WERI-Rb-1 (cell line): ENCODE results near the gene CEMIP.
A peak's percentile ranks its signal among the peaks of the same experiment; 100 is the strongest.

Experiments
- DNase-seq: peaks from one replicate; pipeline ENCODE4 v3.0.0-alpha.2; 2020
- H3K27ac ChIP-seq: fragments of 250-450 bp; sonication (Bioruptor Pico); 2 replicates; pipeline ENCODE4 v1.5.1; 2020; ENCODE audit warnings: mild to moderate bottlenecking, moderate library complexity
- H3K27me3 ChIP-seq: fragments of 250-450 bp; sonication (Bioruptor Pico); 2 replicates; pipeline ENCODE4 v1.5.1; 2021; ENCODE audit warnings: mild to moderate bottlenecking, low read depth, moderate library complexity; ENCODE audit not compliant: insufficient read depth, severe bottlenecking
- H3K36me3 ChIP-seq: fragments of 250-450 bp; sonication (Bioruptor Pico); 2 replicates; pipeline ENCODE4 v1.5.1; 2020; ENCODE audit warnings: mild to moderate bottlenecking, moderate library complexity
- H3K4me3 ChIP-seq: 2 replicates; pipeline ENCODE4 v1.5.1; 2011; ENCODE audit warnings: low read depth, mild to moderate bottlenecking, control low read depth, low read length
- H3K9me3 ChIP-seq: fragments of 250-450 bp; sonication (Bioruptor Pico); 2 replicates; pipeline ENCODE4 v1.5.1; 2021; ENCODE audit warnings: mild to moderate bottlenecking, moderate library complexity; ENCODE audit not compliant: severe bottlenecking
- TF ChIP-seq, protein P1 (sequence below): IDR thresholded peaks from 2 replicates; pipeline ENCODE4 v1.5.1; 2011; ENCODE audit warnings: low read depth, mild to moderate bottlenecking, control low read depth, inconsistent platforms, low read length

CEMIP gene

GRCh38 chr15:80798911-80799310 is 19.7 kb downstream of the CEMIP start:
- Histone ChIP-seq H3K36me3 (no peaks in the 10 kb centered on the region), H3K27me3 (no peaks in the 10 kb centered on the region), H3K27ac (no peak overlapping the region), H3K9me3 (no peaks in the 10 kb centered on the region), H3K4me3 (no peak overlapping the region)
- TF ChIP-seq, protein P1, sequence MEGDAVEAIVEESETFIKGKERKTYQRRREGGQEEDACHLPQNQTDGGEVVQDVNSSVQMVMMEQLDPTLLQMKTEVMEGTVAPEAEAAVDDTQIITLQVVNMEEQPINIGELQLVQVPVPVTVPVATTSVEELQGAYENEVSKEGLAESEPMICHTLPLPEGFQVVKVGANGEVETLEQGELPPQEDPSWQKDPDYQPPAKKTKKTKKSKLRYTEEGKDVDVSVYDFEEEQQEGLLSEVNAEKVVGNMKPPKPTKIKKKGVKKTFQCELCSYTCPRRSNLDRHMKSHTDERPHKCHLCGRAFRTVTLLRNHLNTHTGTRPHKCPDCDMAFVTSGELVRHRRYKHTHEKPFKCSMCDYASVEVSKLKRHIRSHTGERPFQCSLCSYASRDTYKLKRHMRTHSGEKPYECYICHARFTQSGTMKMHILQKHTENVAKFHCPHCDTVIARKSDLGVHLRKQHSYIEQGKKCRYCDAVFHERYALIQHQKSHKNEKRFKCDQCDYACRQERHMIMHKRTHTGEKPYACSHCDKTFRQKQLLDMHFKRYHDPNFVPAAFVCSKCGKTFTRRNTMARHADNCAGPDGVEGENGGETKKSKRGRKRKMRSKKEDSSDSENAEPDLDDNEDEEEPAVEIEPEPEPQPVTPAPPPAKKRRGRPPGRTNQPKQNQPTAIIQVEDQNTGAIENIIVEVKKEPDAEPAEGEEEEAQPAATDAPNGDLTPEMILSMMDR: no peak
- peak; percentile 27 for DNase-seq

- DNase-seq: no peak
- H3K4me3 ChIP-seq: no peak overlapping the region
- TF ChIP-seq, protein P1: no peak
- no peaks in the 10 kb centered on the region for H3K36me3 ChIP-seq
- no peaks in the 10 kb centered on the region for H3K9me3 ChIP-seq
- H3K27me3 ChIP-seq: no peaks in the 10 kb centered on the region
- no peak overlapping the region for H3K27ac ChIP-seq
These were observed 20.9 kb downstream of the CEMIP start for GRCh38 chr15:80800067-80800466.

- Histone ChIP-seq H3K27me3 (no peaks in the 10 kb centered on the region), H3K4me3 (no peak overlapping the region), H3K27ac (no peak overlapping the region), H3K9me3 (no peaks in the 10 kb centered on the region), H3K36me3 (no peaks in the 10 kb centered on the region)
- DNase-seq: no peak
- TF ChIP-seq, protein P1: no peak
These were observed 22.9 kb downstream of the CEMIP start for GRCh38 chr15:80801891-80802680.

- no peak for DNase-seq
- Histone ChIP-seq H3K4me3 (no peak overlapping the region), H3K36me3 (no peaks in the 10 kb centered on the region), H3K27me3 (no peaks in the 10 kb centered on the region), H3K9me3 (no peaks in the 10 kb centered on the region), H3K27ac (no peak overlapping the region)
- TF ChIP-seq, protein P1: no peak
These were observed 24.7 kb downstream of the CEMIP start for GRCh38 chr15:80803580-80804525.

DNA sequence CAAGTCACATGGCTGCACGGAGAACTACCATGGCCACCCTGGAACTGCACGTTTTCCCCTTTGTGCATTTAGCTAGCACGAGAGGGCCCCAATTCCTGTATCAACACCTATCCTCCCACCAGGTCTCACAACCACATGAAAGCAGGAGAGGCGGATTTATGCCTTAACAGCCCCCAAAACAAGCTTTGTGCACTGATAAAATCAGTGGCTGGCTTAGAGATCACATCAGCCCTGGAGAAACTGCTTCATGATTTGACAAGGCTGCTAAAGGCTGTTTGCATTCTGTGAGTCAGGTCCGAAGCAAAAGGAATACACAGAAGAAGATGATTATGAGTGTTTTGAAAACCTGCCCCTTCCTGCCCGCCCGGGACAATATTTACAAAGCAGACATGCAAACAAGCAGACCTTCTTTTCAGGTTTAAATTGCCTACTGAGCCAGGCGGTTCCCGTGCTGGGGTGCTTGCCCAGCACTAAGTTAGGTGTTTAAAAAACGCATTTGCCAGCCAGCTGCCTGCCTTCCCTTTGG is 25.9 kb downstream of the CEMIP start:
- Histone ChIP-seq H3K36me3 (no peaks in the 10 kb centered on the region), H3K27ac (no peak overlapping the region), H3K4me3 (no peak overlapping the region), H3K27me3 (no peaks in the 10 kb centered on the region), H3K9me3 (no peaks in the 10 kb centered on the region)
- no peak for DNase-seq
- TF ChIP-seq, protein P1: no peak
